ENCODE results near the gene ST3GAL3. TPM values are rescaled to one million over a fixed set of nuclear protein-coding genes. Genes with fewer than 3 reads are reported as not detected.

Gene ST3GAL3
- total RNA-seq, 2 experiments from 2014 or later: 15.8 to 20.9 TPM

- ChIA-PET CTCF (interaction anchor here (0.5 to 6.1 kb wide), 15 partner anchors 12 to 899 kb away, joined by 3 to 136 read pairs (median 8); partner anchors contain the start of genes IPO13, KDM4A and PTPRF), POLR2A (interaction anchor here (0.6 kb wide), 1 partner anchor 278 kb away, joined by 3 read pairs; no protein-coding TSS in a partner anchor)
- H3K27me3 Mint-ChIP-seq: peaks cover 25% of the 10 kb centered on the region
- no peak overlapping the region for H3K27ac Mint-ChIP-seq
- DNase-seq (no peak), ATAC-seq (peak; percentile 7)
- H3K36me3 Mint-ChIP-seq (ENCODE audit: low read depth): no peaks in the 10 kb centered on the region
- H3K4me3 Mint-ChIP-seq: no peak overlapping the region
- H3K9me3 Mint-ChIP-seq (ENCODE audit: low read depth): no peaks in the 10 kb centered on the region
- peaks cover 15% of the 10 kb centered on the region for H3K4me1 Mint-ChIP-seq
- intact Hi-C loops (cut with DNase I, micrococcal nuclease): loop anchor here in 1 of 2 experiments (5.0 to 10.0 kb wide), 3 partner anchors 114 to 708 kb away; partner anchors contain the start of gene ST3GAL3
Measured at GRCh38 chr1:43932786-43933385, 225.6 kb downstream of the ST3GAL3 start.

- H3K27me3 Mint-ChIP-seq: peaks cover 25% of the 10 kb centered on the region
- no peaks in the 10 kb centered on the region for H3K9me3 Mint-ChIP-seq (ENCODE audit: low read depth)
- DNase-seq (no peak), ATAC-seq (peak; percentile 8)
- no peaks in the 10 kb centered on the region for H3K36me3 Mint-ChIP-seq (ENCODE audit: low read depth)
- POLR2A ChIA-PET: interaction anchor here (0.6 to 1.0 kb wide), 2 partner anchors 12 to 279 kb away, joined by 3 to 4 read pairs; no protein-coding TSS in a partner anchor
- intact Hi-C loops (cut with DNase I, micrococcal nuclease): loop anchor here (1.0 to 10.0 kb wide), 6 partner anchors 114 to 709 kb away; partner anchors contain the start of gene ST3GAL3 (in 1 of the 2)
- H3K4me1 Mint-ChIP-seq: peaks cover 15% of the 10 kb centered on the region
- H3K4me3 Mint-ChIP-seq: peak within 1 kb of the TSS; percentile 16
- H3K27ac Mint-ChIP-seq: no peak within 1 kb of the TSS
- CTCF ChIA-PET: interaction anchor here (0.5 to 6.1 kb wide), 28 partner anchors 8 to 899 kb away, joined by 3 to 136 read pairs (median 6); partner anchors contain the start of genes IPO13, KDM4A and PTPRF
Measured at GRCh38 chr1:43933386-43934100, 226.2 kb downstream of the ST3GAL3 start, which contains the start of gene ARTN. TSS of gene ARTN (plus strand) at chr1:43933801. CDS start at chr1:43935657, 1,856 bp downstream.

DNA sequence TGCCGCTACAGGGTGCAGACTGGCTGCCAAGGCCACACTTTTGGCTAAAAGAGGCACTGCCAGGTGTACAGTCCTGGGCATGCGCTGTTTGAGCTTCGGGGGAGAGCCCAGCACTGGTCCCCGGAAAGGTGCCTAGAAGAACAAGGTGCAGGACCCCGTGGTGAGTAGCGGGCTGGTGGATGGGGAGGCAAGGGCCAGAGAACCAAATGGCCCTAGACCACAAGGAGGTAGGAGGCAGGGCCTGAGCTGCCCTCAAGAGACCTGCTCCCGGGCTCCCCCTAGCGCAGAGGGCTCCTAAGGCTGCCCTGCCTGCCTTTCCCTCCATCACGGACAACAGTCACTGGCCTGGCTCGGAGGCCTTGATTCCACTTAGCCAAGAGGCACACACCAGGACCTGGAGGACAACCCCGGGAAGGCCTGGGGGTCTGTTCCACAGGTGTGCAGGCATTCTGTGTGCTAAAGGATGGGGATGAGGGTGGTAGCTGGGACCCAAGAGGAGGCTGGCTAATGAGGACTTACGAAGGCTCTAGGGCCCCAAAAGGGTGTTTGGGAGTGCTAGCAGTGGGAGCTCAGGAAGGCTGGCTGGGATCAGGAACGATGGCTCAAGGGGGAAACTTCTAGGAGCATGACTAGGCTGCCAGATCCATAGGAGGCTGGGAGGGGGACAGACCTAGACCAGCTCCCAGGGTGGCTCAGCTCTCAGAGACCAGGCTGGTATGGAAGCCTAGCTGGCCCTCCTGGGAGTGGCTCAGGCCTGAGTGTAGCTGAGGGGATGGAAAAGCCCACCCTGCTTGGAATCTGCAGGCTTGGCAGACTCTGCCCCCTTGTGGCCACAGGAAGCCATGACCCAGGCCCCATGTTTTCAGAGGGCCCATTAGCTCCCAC is 227.0 kb downstream of the ST3GAL3 start:
- peak; percentile 84 for DNase-seq
- peak; percentile 73 for ATAC-seq
- Mint-ChIP-seq H3K36me3 (ENCODE audit: low read depth) (no peaks in the 10 kb centered on the region), H3K27ac (no peak overlapping the region), H3K9me3 (ENCODE audit: low read depth) (no peaks in the 10 kb centered on the region), H3K4me3 (peak overlapping the region; percentile 16), H3K27me3 (peaks cover 25% of the 10 kb centered on the region), H3K4me1 (peaks cover 15% of the 10 kb centered on the region)
- intact Hi-C loops (cut with DNase I, micrococcal nuclease): loop anchor here (1.0 to 10.0 kb wide), 6 partner anchors 113 to 710 kb away; partner anchors contain the start of gene ST3GAL3 (in 1 of the 2)
- CTCF ChIA-PET: interaction anchor here (0.6 to 6.1 kb wide), 68 partner anchors 8 to 707 kb away, joined by 3 to 136 read pairs (median 4); partner anchors contain the start of genes IPO13, KDM4A and PTPRF
- POLR2A ChIA-PET: interaction anchor here (0.6 to 1.0 kb wide), 3 partner anchors 11 to 199 kb away, joined by 3 to 4 read pairs (median 3); no protein-coding TSS in a partner anchor

DNA sequence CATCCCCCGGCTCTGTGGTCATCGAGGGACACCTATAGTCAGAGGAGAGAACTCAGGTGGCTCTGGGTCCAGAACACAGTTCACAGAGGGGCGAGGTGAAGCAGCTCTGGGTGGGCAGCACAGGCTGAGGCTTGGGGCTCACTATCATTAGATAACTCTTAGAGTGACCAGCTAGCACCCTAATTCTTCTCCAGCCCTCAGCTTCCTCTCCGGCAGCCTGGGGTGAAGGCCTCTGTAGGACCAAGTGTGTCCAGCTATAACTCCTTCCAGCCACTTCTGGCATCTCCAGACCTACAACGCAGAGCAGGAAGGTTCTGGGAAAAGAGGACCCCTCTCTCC is 227.6 kb downstream of the ST3GAL3 start:
- Mint-ChIP-seq H3K27ac (no peak overlapping the region), H3K36me3 (ENCODE audit: low read depth) (peaks cover 4% of the 10 kb centered on the region), H3K4me1 (peaks cover 14% of the 10 kb centered on the region), H3K4me3 (no peak overlapping the region), H3K27me3 (peaks cover 25% of the 10 kb centered on the region), H3K9me3 (ENCODE audit: low read depth) (no peaks in the 10 kb centered on the region)
- DNase-seq (no peak), ATAC-seq (no peak)
- intact Hi-C loops (cut with DNase I, micrococcal nuclease): loop anchor here (1.0 to 10.0 kb wide), 6 partner anchors 112 to 710 kb away; partner anchors contain the start of gene ST3GAL3 (in 1 of the 2)
- CTCF ChIA-PET: interaction anchor here (0.6 to 6.1 kb wide), 59 partner anchors 9 to 708 kb away, joined by 3 to 136 read pairs (median 4); partner anchors contain the start of genes IPO13, KDM4A and PTPRF
- POLR2A ChIA-PET: interaction anchor here (0.8 kb wide), 1 partner anchor 200 kb away, joined by 3 read pairs; no protein-coding TSS in a partner anchor

GRCh38 chr1:43935711-43936427 is 228.5 kb downstream of the ST3GAL3 start:
- Mint-ChIP-seq H3K36me3 (ENCODE audit: low read depth) (peaks cover 8% of the 10 kb centered on the region), H3K4me3 (no peak overlapping the region), H3K27ac (no peak overlapping the region), H3K9me3 (ENCODE audit: low read depth) (no peaks in the 10 kb centered on the region), H3K27me3 (peaks cover 25% of the 10 kb centered on the region), H3K4me1 (peaks cover 14% of the 10 kb centered on the region)
- DNase-seq (no peak), ATAC-seq (no peak)
- POLR2A ChIA-PET: no interaction called here
- intact Hi-C loops (cut with DNase I, micrococcal nuclease): loop anchor here (2.0 to 10.0 kb wide), 2 partner anchors 407 to 711 kb away; no protein-coding TSS in a partner anchor
- CTCF ChIA-PET: interaction anchor here (0.6 to 6.1 kb wide), 26 partner anchors 9 to 709 kb away, joined by 3 to 136 read pairs (median 6); partner anchors contain the start of gene IPO13

DNA sequence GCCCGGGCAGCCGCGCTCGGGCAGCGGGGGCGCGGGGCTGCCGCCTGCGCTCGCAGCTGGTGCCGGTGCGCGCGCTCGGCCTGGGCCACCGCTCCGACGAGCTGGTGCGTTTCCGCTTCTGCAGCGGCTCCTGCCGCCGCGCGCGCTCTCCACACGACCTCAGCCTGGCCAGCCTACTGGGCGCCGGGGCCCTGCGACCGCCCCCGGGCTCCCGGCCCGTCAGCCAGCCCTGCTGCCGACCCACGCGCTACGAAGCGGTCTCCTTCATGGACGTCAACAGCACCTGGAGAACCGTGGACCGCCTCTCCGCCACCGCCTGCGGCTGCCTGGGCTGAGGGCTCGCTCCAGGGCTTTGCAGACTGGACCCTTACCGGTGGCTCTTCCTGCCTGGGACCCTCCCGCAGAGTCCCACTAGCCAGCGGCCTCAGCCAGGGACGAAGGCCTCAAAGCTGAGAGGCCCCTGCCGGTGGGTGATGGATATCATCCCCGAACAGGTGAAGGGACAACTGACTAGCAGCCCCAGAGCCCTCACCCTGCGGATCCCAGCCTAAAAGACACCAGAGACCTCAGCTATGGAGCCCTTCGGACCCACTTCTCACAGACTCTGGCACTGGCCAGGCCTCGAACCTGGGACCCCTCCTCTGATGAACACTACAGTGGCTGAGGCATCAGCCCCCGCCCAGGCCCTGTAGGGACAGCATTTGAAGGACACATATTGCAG is 229.3 kb downstream of the ST3GAL3 start:
- H3K36me3 Mint-ChIP-seq (ENCODE audit: low read depth): peaks cover 8% of the 10 kb centered on the region
- H3K27ac Mint-ChIP-seq: no peak overlapping the region
- POLR2A ChIA-PET: no interaction called here
- peaks cover 14% of the 10 kb centered on the region for H3K4me1 Mint-ChIP-seq
- H3K27me3 Mint-ChIP-seq: peaks cover 25% of the 10 kb centered on the region
- no peak overlapping the region for H3K4me3 Mint-ChIP-seq
- ATAC-seq: no peak
- no peaks in the 10 kb centered on the region for H3K9me3 Mint-ChIP-seq (ENCODE audit: low read depth)
- CTCF ChIA-PET: interaction anchor here (0.6 to 6.1 kb wide), 4 partner anchors 9 to 211 kb away, joined by 3 to 96 read pairs (median 9); partner anchors contain the start of gene IPO13
- peak; percentile 51 for DNase-seq
- intact Hi-C loops (cut with DNase I, micrococcal nuclease): loop anchor here in 1 of 2 experiments (10.0 kb wide), 1 partner anchor 712 kb away; no protein-coding TSS in a partner anchor

DNA sequence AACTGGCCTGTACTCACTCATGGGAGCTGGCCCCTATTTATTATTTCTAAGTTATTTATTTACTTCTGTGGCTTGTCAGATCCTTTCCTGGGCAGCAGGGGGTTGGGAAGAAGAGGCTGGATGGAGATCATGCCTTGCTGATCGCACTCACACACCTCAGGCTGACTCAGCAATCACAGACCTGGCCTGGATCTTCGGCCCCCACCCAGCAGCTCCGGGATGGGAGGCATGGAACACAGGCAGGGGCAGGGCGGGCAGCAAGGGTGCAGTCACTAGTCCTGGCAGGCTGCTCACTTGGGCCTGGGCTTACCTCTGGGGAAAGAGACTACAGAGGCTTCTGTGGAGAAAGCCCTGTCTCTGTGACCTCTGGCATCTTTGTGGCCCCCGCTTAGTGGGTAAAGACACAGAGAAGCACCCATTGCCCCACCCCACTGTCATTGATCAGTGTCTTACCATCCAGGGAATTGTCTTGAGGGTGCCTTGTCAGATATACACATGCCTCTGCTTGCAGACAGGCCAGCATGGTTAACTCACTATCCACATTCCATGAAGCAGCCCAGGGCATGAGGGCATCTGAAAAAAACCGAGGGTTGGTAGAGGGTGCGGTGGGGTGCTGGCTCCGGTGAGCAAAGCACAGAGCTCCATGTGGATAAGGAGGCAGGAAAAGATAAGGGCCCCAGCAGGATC is 230.0 kb downstream of the ST3GAL3 start:
- no peak for ATAC-seq
- ChIA-PET CTCF (interaction anchor here (2.1 to 6.1 kb wide), 3 partner anchors 8 to 174 kb away, joined by 8 to 96 read pairs (median 10); partner anchors contain the start of gene IPO13), POLR2A (no interaction called here)
- Mint-ChIP-seq H3K9me3 (ENCODE audit: low read depth) (no peaks in the 10 kb centered on the region), H3K27me3 (peaks cover 25% of the 10 kb centered on the region), H3K4me1 (peaks cover 14% of the 10 kb centered on the region), H3K36me3 (ENCODE audit: low read depth) (peaks cover 8% of the 10 kb centered on the region), H3K27ac (no peak overlapping the region), H3K4me3 (no peak overlapping the region)
- intact Hi-C loops (cut with DNase I, micrococcal nuclease): loop anchor here in 1 of 2 experiments (10.0 kb wide), 1 partner anchor 713 kb away; no protein-coding TSS in a partner anchor
- DNase-seq: no peak

- no peaks in the 10 kb centered on the region for H3K9me3 Mint-ChIP-seq (ENCODE audit: low read depth)
- DNase-seq: no peak
- no peak overlapping the region for H3K27ac Mint-ChIP-seq
- ChIA-PET POLR2A (no interaction called here), CTCF (interaction anchor here (1.7 to 6.1 kb wide), 5 partner anchors 7 to 175 kb away, joined by 3 to 96 read pairs (median 8); partner anchors contain the start of gene IPO13)
- peaks cover 14% of the 10 kb centered on the region for H3K36me3 Mint-ChIP-seq (ENCODE audit: low read depth)
- H3K27me3 Mint-ChIP-seq: peaks cover 15% of the 10 kb centered on the region
- no peak for ATAC-seq
- intact Hi-C loops (cut with DNase I, micrococcal nuclease): loop anchor here in 1 of 2 experiments (10.0 kb wide), 1 partner anchor 714 kb away; no protein-coding TSS in a partner anchor
- peaks cover 7% of the 10 kb centered on the region for H3K4me1 Mint-ChIP-seq
- H3K4me3 Mint-ChIP-seq: no peak overlapping the region
Measured at GRCh38 chr1:43938383-43938782, 231.0 kb downstream of the ST3GAL3 start.

Data from activated CD4-positive, alpha-beta T cell treated with anti-CD3 and anti-CD28 coated beads for 36 hours (primary cell).